Measurements from ENCODE around the gene ZNF277. TPM values are rescaled to one million over a fixed set of nuclear protein-coding genes. Genes with fewer than 3 reads are reported as not detected.

The ZNF277 gene
- total RNA-seq, 4 donors from 2014 or later, result 19.2 to 45.6 (median 32.8) TPM

DNA sequence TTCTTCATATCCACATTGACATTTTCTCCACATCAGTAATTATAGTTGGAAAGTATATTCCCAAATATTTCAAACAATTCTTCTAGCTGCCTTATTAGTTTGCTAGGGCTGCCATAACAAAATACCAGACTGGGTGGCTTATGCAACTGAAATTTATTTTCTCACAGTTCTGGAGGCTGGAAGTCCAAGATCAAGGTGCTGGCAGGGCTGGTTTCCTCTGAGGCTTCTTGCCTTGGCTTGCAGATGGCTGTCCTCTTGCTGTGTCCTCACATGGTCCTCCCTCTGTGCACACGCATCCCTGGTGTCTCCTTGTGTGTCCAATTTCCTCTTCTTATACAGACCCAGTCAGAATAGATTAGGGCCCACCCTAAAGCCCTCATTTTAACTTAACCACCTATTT is 34.8 kb upstream of the ZNF277 start:
- TF ChIP-seq, protein P1, sequence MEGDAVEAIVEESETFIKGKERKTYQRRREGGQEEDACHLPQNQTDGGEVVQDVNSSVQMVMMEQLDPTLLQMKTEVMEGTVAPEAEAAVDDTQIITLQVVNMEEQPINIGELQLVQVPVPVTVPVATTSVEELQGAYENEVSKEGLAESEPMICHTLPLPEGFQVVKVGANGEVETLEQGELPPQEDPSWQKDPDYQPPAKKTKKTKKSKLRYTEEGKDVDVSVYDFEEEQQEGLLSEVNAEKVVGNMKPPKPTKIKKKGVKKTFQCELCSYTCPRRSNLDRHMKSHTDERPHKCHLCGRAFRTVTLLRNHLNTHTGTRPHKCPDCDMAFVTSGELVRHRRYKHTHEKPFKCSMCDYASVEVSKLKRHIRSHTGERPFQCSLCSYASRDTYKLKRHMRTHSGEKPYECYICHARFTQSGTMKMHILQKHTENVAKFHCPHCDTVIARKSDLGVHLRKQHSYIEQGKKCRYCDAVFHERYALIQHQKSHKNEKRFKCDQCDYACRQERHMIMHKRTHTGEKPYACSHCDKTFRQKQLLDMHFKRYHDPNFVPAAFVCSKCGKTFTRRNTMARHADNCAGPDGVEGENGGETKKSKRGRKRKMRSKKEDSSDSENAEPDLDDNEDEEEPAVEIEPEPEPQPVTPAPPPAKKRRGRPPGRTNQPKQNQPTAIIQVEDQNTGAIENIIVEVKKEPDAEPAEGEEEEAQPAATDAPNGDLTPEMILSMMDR (IDR thresholded peaks at IDR 0.05), result no peak
- TF ChIP-seq POLR2A (IDR thresholded peaks at IDR 0.05), result no peak
- H3K4me3 ChIP-seq (ENCODE audit: low read depth, poor library complexity, severe bottlenecking), result no peak overlapping the region
- intact Hi-C loops (cut with DNase I; ENCODE audit: low total_unique reads), result no loop called here
- 96 to 100% methylated on average over 1 of the region's 1 CpG for WGBS, 2 donors
- DNase-seq (ENCODE audit: low spot score in 2 of 2), result no peak

DNA sequence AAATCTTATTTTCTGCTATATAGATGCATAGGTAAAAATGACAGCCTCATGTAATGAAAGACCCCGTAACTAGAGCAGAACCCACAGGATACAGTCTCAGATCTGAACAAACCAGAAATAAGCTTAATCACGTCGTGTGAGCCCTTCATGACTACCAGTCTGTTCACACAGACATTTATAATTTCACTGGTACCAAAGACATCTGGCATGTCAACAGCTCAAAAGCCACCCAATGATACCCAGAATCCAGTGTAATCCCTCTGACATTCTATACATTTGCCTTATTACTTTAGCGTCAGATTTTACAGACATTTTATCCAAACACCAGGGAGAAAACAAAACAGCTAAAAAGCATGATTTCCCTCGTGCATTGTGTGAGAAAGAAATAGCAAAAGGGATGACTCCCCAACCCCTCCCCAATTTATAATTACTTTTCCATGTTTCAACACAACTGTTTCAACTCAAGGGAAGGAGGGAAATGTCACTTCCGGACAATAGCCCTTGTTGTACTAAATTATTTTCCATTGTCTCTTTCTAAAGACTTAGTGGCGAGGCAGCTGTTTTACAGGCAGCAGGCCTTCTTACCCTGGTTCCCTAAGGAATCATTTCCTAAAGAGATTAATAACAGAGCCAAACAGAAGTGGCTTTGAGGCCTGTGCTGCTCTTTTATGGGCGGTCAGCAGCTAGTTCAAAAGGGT is 33.5 kb upstream of the ZNF277 start:
- TF ChIP-seq POLR2A (IDR thresholded peaks at IDR 0.05), result no peak
- TF ChIP-seq, protein P1 (IDR thresholded peaks at IDR 0.05), result no peak
- 56 to 58% methylated on average over 8 of the region's 8 CpGs for WGBS, 2 donors
- no peak for DNase-seq (ENCODE audit: low spot score in 2 of 2)
- H3K4me3 ChIP-seq (ENCODE audit: low read depth, poor library complexity, severe bottlenecking), result no peak overlapping the region
- intact Hi-C loops (cut with DNase I; ENCODE audit: low total_unique reads), result no loop called here

DNA sequence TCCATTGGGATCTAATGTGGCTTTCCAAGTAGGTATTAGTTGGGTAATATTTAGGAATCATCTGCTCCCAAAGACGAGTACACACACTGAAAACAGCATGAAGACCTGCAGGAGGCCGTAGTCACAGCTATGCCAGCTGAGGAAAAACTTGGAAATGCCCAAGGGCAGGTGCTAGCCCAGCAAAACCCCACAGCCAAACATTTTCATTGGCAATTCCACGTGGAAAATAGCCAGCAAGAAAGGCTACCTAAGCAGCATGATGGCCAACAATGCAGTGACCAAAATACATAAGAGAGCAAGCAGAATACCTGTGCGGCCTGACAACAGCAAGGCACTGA is 33.0 kb upstream of the ZNF277 start:
- intact Hi-C loops (cut with DNase I; ENCODE audit: low total_unique reads), result no loop called here
- 66 to 77% methylated on average over 4 of the region's 4 CpGs for WGBS, 2 donors
- no peak overlapping the region for H3K4me3 ChIP-seq (ENCODE audit: low read depth, poor library complexity, severe bottlenecking)
- no peak for DNase-seq (ENCODE audit: low spot score in 2 of 2)
- no peak for TF ChIP-seq POLR2A (IDR thresholded peaks at IDR 0.05)
- TF ChIP-seq, protein P1 (IDR thresholded peaks at IDR 0.05), result no peak

GRCh38 chr7:112174192-112174591 is 32.3 kb upstream of the ZNF277 start:
- 90 to 94% methylated on average over 3 of the region's 3 CpGs for WGBS, 2 donors

GRCh38 chr7:112176241-112176640 is 30.3 kb upstream of the ZNF277 start:
- intact Hi-C loops (cut with DNase I; ENCODE audit: low total_unique reads), result no loop called here
- H3K4me3 ChIP-seq (ENCODE audit: low read depth, poor library complexity, severe bottlenecking), result no peak overlapping the region
- WGBS, 2 donors, result 67 to 79% methylated on average over 2 of the region's 2 CpGs
- DNase-seq (ENCODE audit: low spot score in 2 of 2), result no peak
- TF ChIP-seq, protein P1 (IDR thresholded peaks at IDR 0.05), result no peak
- TF ChIP-seq POLR2A (IDR thresholded peaks at IDR 0.05), result no peak

More at GRCh38 chr7:112174192-112174591, 32.3 kb upstream of the ZNF277 start:
- TF ChIP-seq POLR2A (IDR thresholded peaks at IDR 0.05), result no peak
- TF ChIP-seq, protein P1 (IDR thresholded peaks at IDR 0.05), result no peak
- DNase-seq (ENCODE audit: low spot score in 2 of 2), result no peak
- intact Hi-C loops (cut with DNase I; ENCODE audit: low total_unique reads), result no loop called here
- no peak overlapping the region for H3K4me3 ChIP-seq (ENCODE audit: low read depth, poor library complexity, severe bottlenecking)
